ENCODE measurements around the gene PLXNB2. TPM values are rescaled to one million over a fixed set of nuclear protein-coding genes. Genes with fewer than 3 reads are reported as not detected.
A peak's percentile ranks its signal among the peaks of the same experiment; 100 is the strongest.

The PLXNB2 gene
- total and polyA plus RNA-seq, 2 experiments from 2014 or later = 123 to 147 TPM

GRCh38 chr22:50271519-50271970 lies 35.9 kb downstream of the PLXNB2 start:
- in situ Hi-C loops (cut with MboI) = loop anchor here (10.0 kb wide), 1 partner anchor 63 kb away; no protein-coding TSS in a partner anchor
- TF ChIP-seq EZH2phosphoT487 (IDR thresholded peaks at IDR 0.05; ENCODE audit: insufficient read depth, low read depth) = no peak
- no peak for TF ChIP-seq EZH2 (IDR thresholded peaks at IDR 0.05; ENCODE audit: insufficient read depth, poor library complexity, severe bottlenecking)
- H3K4me2 ChIP-seq (ENCODE audit: unreplicated experiment) = peak overlapping the region; percentile 86
- no peaks in the 10 kb centered on the region; the same call in 1 of the 2 replicates for H3K79me2 ChIP-seq (ENCODE audit: insufficient read depth)
- no peaks in the 10 kb centered on the region for H3K9me2 ChIP-seq (ENCODE audit: insufficient read depth)
- 0 to 2% methylated on average over 18 to 40 of the region's 45 CpGs for WGBS, 2 experiments (ENCODE audit: low coverage in 1 of 2, low lambda C conversion rate in 2 of 2, missing lambda C conversion rate in 2 of 2)
- no peaks in the 10 kb centered on the region for H3K27me3 ChIP-seq (replicated peaks; ENCODE audit: insufficient read depth)
- H4K20me1 ChIP-seq (ENCODE audit: insufficient read depth) = no peaks in the 10 kb centered on the region
- H3K27ac ChIP-seq = no peak overlapping the region
- no peak overlapping the region for H2AFZ ChIP-seq
- H3K4me1 ChIP-seq (ENCODE audit: insufficient read depth) = peaks cover 7% of the 10 kb centered on the region
- H3K4me3 ChIP-seq = peak overlapping the region; percentile 74
- no peaks in the 10 kb centered on the region for H3K9me3 ChIP-seq (ENCODE audit: low read depth)
- H3K36me3 ChIP-seq (ENCODE audit: low read depth) = peaks cover 13% of the 10 kb centered on the region; the same call in 1 of the 2 replicates
- 0 out of 2 replicates have a peak overlapping the region, but pooled peaks have one; percentile 22 for H3K9ac ChIP-seq
- DNase-seq = peak; percentile 77
- peaks cover 10% of the 10 kb centered on the region for H3F3A ChIP-seq (ENCODE audit: insufficient read depth)

- in situ Hi-C loops (cut with MboI) = loop anchor here (10.0 kb wide), 1 partner anchor 64 kb away; no protein-coding TSS in a partner anchor
- Histone ChIP-seq H3K4me3 (peak overlapping the region; percentile 74), H3K9ac (peak overlapping the region; percentile 43; the same call in 1 of the 2 replicates), H3K27ac (no peak overlapping the region), H3K4me2 (ENCODE audit: unreplicated experiment) (peak overlapping the region; percentile 86), H3K9me3 (ENCODE audit: low read depth) (no peaks in the 10 kb centered on the region), H3F3A (ENCODE audit: insufficient read depth) (peaks cover 8% of the 10 kb centered on the region; the same call in 1 of the 2 replicates), H3K27me3 (replicated peaks; ENCODE audit: insufficient read depth) (no peaks in the 10 kb centered on the region), H3K79me2 (ENCODE audit: insufficient read depth) (no peaks in the 10 kb centered on the region; the same call in 1 of the 2 replicates), H3K9me2 (ENCODE audit: insufficient read depth) (no peaks in the 10 kb centered on the region), H3K36me3 (ENCODE audit: low read depth) (peaks cover 11% of the 10 kb centered on the region; the same call in 1 of the 2 replicates), H4K20me1 (ENCODE audit: insufficient read depth) (no peaks in the 10 kb centered on the region), H3K4me1 (ENCODE audit: insufficient read depth) (peaks cover 7% of the 10 kb centered on the region), H2AFZ (0 out of 2 replicates have a peak overlapping the region, but pooled peaks have one; percentile 8)
- DNase-seq = peak; percentile 82
- no peak for TF ChIP-seq EZH2 (IDR thresholded peaks at IDR 0.05; ENCODE audit: insufficient read depth, poor library complexity, severe bottlenecking)
- no peak for TF ChIP-seq EZH2phosphoT487 (IDR thresholded peaks at IDR 0.05; ENCODE audit: insufficient read depth, low read depth)
- 3 to 5% methylated on average over 47 to 53 of the region's 53 CpGs for WGBS, 2 experiments (ENCODE audit: low coverage in 1 of 2, low lambda C conversion rate in 2 of 2, missing lambda C conversion rate in 2 of 2)
Measured at GRCh38 chr22:50270666-50271394, 36.6 kb downstream of the PLXNB2 start.

- Histone ChIP-seq H3K79me2 (ENCODE audit: insufficient read depth) (no peaks in the 10 kb centered on the region; the same call in 1 of the 2 replicates), H4K20me1 (ENCODE audit: insufficient read depth) (no peaks in the 10 kb centered on the region), H3K27me3 (replicated peaks; ENCODE audit: insufficient read depth) (no peaks in the 10 kb centered on the region), H3K9me3 (ENCODE audit: low read depth) (no peaks in the 10 kb centered on the region), H3K4me2 (ENCODE audit: unreplicated experiment) (peak within 1 kb of the TSS; percentile 86), H3K9me2 (ENCODE audit: insufficient read depth) (no peaks in the 10 kb centered on the region), H2AFZ (0 out of 2 replicates have a peak within 1 kb of the TSS, but pooled peaks have one; percentile 8), H3K9ac (peak within 1 kb of the TSS; percentile 47; the same call in 1 of the 2 replicates), H3K27ac (no peak within 1 kb of the TSS), H3K4me1 (ENCODE audit: insufficient read depth) (peaks cover 7% of the 10 kb centered on the region), H3F3A (ENCODE audit: insufficient read depth) (peaks cover 3% of the 10 kb centered on the region; the same call in 1 of the 2 replicates), H3K4me3 (peak within 1 kb of the TSS; percentile 74), H3K36me3 (ENCODE audit: low read depth) (peaks cover 6% of the 10 kb centered on the region; the same call in 1 of the 2 replicates)
- 1% methylated on average over 12 to 56 of the region's 92 CpGs for WGBS, 2 experiments (ENCODE audit: low coverage in 1 of 2, low lambda C conversion rate in 2 of 2, missing lambda C conversion rate in 2 of 2)
- in situ Hi-C loops (cut with MboI) = loop anchor here (10.0 kb wide), 1 partner anchor 65 kb away; no protein-coding TSS in a partner anchor
- peak; percentile 73 for DNase-seq
- TF ChIP-seq EZH2phosphoT487 (IDR thresholded peaks at IDR 0.05; ENCODE audit: insufficient read depth, low read depth) = no peak
- no peak for TF ChIP-seq EZH2 (IDR thresholded peaks at IDR 0.05; ENCODE audit: insufficient read depth, poor library complexity, severe bottlenecking)
Measured at GRCh38 chr22:50269970-50270665, 37.3 kb downstream of the PLXNB2 start, which contains the start of gene MAPK11. TSS of gene MAPK11 (minus strand) at chr22:50270380. CDS start at chr22:50270292, 88 bp downstream.

- Histone ChIP-seq H3K9me3 (ENCODE audit: low read depth) (no peaks in the 10 kb centered on the region), H3K79me2 (ENCODE audit: insufficient read depth) (no peaks in the 10 kb centered on the region), H3K4me2 (ENCODE audit: unreplicated experiment) (peak overlapping the region; percentile 78), H3K4me3 (peak overlapping the region; percentile 74), H3K27me3 (replicated peaks; ENCODE audit: insufficient read depth) (no peaks in the 10 kb centered on the region), H3K9ac (peak overlapping the region; percentile 47; the same call in 1 of the 2 replicates), H2AFZ (no peak overlapping the region), H4K20me1 (ENCODE audit: insufficient read depth) (no peaks in the 10 kb centered on the region), H3K9me2 (ENCODE audit: insufficient read depth) (no peaks in the 10 kb centered on the region), H3K4me1 (ENCODE audit: insufficient read depth) (peaks cover 7% of the 10 kb centered on the region), H3K27ac (no peak overlapping the region), H3F3A (ENCODE audit: insufficient read depth) (no peaks in the 10 kb centered on the region), H3K36me3 (ENCODE audit: low read depth) (peaks cover 3% of the 10 kb centered on the region; the same call in 1 of the 2 replicates)
- in situ Hi-C loops (cut with MboI) = no loop called here
- DNase-seq = no peak
- TF ChIP-seq EZH2phosphoT487 (IDR thresholded peaks at IDR 0.05; ENCODE audit: insufficient read depth, low read depth) (no peak), EZH2 (IDR thresholded peaks at IDR 0.05; ENCODE audit: insufficient read depth, poor library complexity, severe bottlenecking) (no peak)
- 13 to 21% methylated on average over 14 to 18 of the region's 18 CpGs for WGBS, 2 experiments (ENCODE audit: low coverage in 1 of 2, low lambda C conversion rate in 2 of 2, missing lambda C conversion rate in 2 of 2)
Measured at GRCh38 chr22:50269573-50269969, 37.9 kb downstream of the PLXNB2 start.
